HG03095 (cell line): ENCODE data around the gene CHTF18.

Experiments
- ATAC-seq: cut with Tn5 transposase; IDR thresholded peaks from one replicate; pipeline ENCODE4 v1.9.1; 2021; ENCODE audit warnings: moderate library complexity; ENCODE audit not compliant: unreplicated experiment

The CHTF18 gene

GRCh38 chr16:760065-760464 is 28.4 kb upstream of the CHTF18 start:
- no peak for ATAC-seq

- ATAC-seq = no peak
Measured at GRCh38 chr16:760545-761343, 27.7 kb upstream of the CHTF18 start, which contains the start of gene MSLN. TSS of gene MSLN (plus strand) at chr16:760734. CDS start at chr16:762681, 1,947 bp downstream.

GRCh38 chr16:761625-762513 is 26.6 kb upstream of the CHTF18 start:
- ATAC-seq = no peak

- no peak for ATAC-seq
Measured at GRCh38 chr16:762595-763268, 25.7 kb upstream of the CHTF18 start.

GRCh38 chr16:763369-764183 is 24.8 kb upstream of the CHTF18 start:
- no peak for ATAC-seq

GRCh38 chr16:764184-764750 is 24.2 kb upstream of the CHTF18 start:
- ATAC-seq = no peak

- ATAC-seq = no peak
Measured at GRCh38 chr16:764848-765487, 23.5 kb upstream of the CHTF18 start.

GRCh38 chr16:765488-765865 is 22.9 kb upstream of the CHTF18 start:
- no peak for ATAC-seq

- no peak for ATAC-seq
Measured at GRCh38 chr16:766008-766819, 22.2 kb upstream of the CHTF18 start.

- no peak for ATAC-seq
Measured at GRCh38 chr16:766820-767640, 21.4 kb upstream of the CHTF18 start.

GRCh38 chr16:767743-768235 is 20.6 kb upstream of the CHTF18 start:
- no peak for ATAC-seq

GRCh38 chr16:768428-768827 is 20.0 kb upstream of the CHTF18 start:
- no peak for ATAC-seq

- ATAC-seq = no peak
Measured at GRCh38 chr16:769184-769784, 19.1 kb upstream of the CHTF18 start.

- no peak for ATAC-seq
Measured at GRCh38 chr16:769934-770333, 18.5 kb upstream of the CHTF18 start.

GRCh38 chr16:770411-770810 is 18.0 kb upstream of the CHTF18 start:
- no peak for ATAC-seq

- no peak for ATAC-seq
Measured at GRCh38 chr16:772959-773358, 15.5 kb upstream of the CHTF18 start.
